ENCODE results near the gene ZGPAT.
A peak's percentile ranks its signal among the peaks of the same experiment; 100 is the strongest.

Gene ZGPAT

GRCh38 chr20:63744574-63745423, 37.0 kb downstream of the ZGPAT start:
- DNase-seq (ENCODE audit: low read depth), result no peak

- DNase-seq (ENCODE audit: low read depth), result no peak
These were observed 37.6 kb downstream of the ZGPAT start for GRCh38 chr20:63745424-63745805.

GRCh38 chr20:63745961-63746731, 38.3 kb downstream of the ZGPAT start:
- DNase-seq (ENCODE audit: low read depth), result no peak

- no peak for DNase-seq (ENCODE audit: low read depth)
These were observed 39.0 kb downstream of the ZGPAT start for GRCh38 chr20:63746751-63747315.

GRCh38 chr20:63747622-63748069, 39.8 kb downstream of the ZGPAT start:
- DNase-seq (ENCODE audit: low read depth), result no peak

GRCh38 chr20:63748070-63748933, 40.5 kb downstream of the ZGPAT start:
- no peak for DNase-seq (ENCODE audit: low read depth)

GRCh38 chr20:63748934-63749270, 41.1 kb downstream of the ZGPAT start:
- DNase-seq (ENCODE audit: low read depth), result no peak

GRCh38 chr20:63749597-63750508, 42.0 kb downstream of the ZGPAT start:
- DNase-seq (ENCODE audit: low read depth), result no peak

- peak; percentile 29 for DNase-seq (ENCODE audit: low read depth)
These were observed 43.1 kb downstream of the ZGPAT start for GRCh38 chr20:63750807-63751470.

GRCh38 chr20:63751471-63752271, 43.8 kb downstream of the ZGPAT start:
- no peak for DNase-seq (ENCODE audit: low read depth)

GRCh38 chr20:63752411-63753101, 44.7 kb downstream of the ZGPAT start:
- DNase-seq (ENCODE audit: low read depth), result no peak

- no peak for DNase-seq (ENCODE audit: low read depth)
These were observed 45.5 kb downstream of the ZGPAT start for GRCh38 chr20:63753381-63753780.

- no peak for DNase-seq (ENCODE audit: low read depth)
These were observed 46.2 kb downstream of the ZGPAT start for GRCh38 chr20:63754008-63754407.

- DNase-seq (ENCODE audit: low read depth), result no peak
These were observed 48.3 kb downstream of the ZGPAT start for GRCh38 chr20:63755933-63756647.

GRCh38 chr20:63756648-63756991, 48.8 kb downstream of the ZGPAT start:
- no peak for DNase-seq (ENCODE audit: low read depth)

- DNase-seq (ENCODE audit: low read depth), result no peak
These were observed 50.3 kb downstream of the ZGPAT start for GRCh38 chr20:63758152-63758551.

- no peak for DNase-seq (ENCODE audit: low read depth)
These were observed 51.6 kb downstream of the ZGPAT start for GRCh38 chr20:63759377-63759901.

All from activated T-cell treated with anti-CD3 and anti-CD28 coated beads for 24 hours (primary cell).